HT-29 (cell line): Measurements from ENCODE around the gene TSEN54. TPM values are rescaled to one million over a fixed set of nuclear protein-coding genes. Genes with fewer than 3 reads are reported as not detected.
A peak's percentile ranks its signal among the peaks of the same experiment; 100 is the strongest.

Experiments used
- DNase-seq: peaks from one replicate; pipeline ENCODE4 v3.0.0-alpha.2; 2015; ENCODE audit warnings: low spot score
- total RNA-seq: library from RNA; depleted of rRNA; stranded (reverse); fragments of >200 nt; shearing (Covaris generic); gene quantifications from 2 replicates; pipeline ENCODE4 v1.2.3, GENCODE V29; 2014

The TSEN54 gene
- total RNA-seq, 1 experiment from 2014 or later, result 108 TPM

DNA sequence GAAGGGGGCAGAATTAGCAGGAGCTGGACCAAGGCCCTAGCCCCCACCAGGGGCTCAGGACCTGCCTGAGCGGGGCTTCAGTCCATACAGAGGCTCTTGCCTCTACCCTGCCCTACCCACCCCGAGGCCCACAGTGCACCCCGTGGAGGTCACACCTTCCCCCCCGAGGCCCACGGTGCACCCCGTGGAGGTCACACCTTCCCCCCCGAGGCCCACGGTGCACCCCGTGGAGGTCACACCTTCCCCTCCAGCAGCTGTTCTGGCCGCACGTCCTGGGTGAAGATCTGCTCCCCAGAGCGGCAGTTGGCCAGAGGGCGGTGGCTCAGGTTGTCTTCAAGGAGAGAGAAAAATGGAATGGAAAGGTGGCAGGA, 12.4 kb upstream of the TSEN54 start:
- DNase-seq, result no peak

DNA sequence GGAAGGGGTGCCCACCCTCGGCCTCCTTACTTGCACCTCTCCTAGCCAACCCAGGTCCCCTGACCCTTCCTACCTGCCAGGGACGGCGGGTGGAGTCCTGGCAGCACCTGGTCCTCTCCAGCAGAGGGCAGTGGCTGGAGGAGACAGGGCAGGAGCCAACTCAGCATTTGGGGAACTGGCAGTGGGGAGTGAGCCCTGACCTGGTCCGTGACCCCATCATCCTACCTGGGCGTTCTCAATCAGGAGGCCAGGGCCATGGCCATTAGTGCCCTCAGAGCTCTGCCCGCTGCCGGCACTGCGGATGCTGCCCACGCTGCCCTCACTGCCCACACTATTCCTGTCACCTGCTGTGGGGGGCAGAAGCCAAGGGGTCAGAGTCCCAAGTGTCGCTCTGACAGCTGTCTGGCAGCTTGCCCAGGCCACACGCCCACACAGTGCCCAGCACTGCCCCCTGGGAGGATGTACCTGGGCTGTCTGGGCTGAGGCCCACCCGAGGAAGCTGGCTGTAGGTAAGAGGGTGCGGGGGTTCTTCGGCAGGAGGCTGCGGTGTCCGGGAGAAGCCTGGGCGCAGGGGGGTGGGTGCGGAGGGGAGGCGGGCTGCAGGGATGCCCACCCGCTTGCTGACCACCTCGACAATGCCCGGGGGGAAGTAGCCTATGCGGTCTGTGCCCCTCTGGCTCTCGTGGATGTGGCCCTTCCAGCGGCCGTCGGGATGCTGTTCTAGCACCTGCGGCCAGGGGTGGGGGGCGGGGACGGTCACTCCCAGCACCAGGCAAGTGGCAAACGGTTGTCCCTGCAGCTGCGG, 11.8 kb upstream of the TSEN54 start:
- DNase-seq, result peak; percentile 48

DNA sequence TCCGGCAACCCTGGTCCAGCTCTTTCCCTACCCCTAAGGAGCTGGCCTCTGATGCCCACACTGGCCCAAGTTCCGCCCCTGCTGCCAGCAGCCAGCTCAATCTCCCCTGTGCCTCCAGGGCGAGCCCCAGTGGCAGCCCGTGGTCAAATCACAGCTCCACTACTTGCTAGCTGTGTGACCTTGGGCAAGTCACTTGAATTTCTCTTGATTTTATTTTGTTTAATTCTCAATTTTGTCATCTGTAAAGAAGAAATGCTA, 11.2 kb upstream of the TSEN54 start:
- no peak for DNase-seq

DNA sequence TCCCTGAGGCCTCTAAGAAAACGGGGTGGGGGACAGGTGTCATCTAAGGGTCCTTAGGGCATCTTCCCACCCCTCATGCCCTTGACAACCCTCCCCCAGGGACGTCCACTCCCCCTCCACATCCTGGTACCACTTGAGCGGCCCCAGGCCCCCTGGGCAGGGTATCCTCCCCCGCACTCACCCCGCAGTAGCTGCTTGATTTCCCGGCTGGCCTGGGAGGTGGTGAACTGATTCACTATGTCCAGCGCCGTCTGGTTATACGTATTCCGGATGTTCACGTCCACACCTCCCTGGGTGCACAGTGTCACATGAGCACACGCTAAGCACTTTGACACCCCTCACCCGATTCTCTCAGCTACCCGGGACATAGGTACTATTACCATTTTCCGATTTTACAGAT, 10.7 kb upstream of the TSEN54 start:
- DNase-seq, result no peak

DNA sequence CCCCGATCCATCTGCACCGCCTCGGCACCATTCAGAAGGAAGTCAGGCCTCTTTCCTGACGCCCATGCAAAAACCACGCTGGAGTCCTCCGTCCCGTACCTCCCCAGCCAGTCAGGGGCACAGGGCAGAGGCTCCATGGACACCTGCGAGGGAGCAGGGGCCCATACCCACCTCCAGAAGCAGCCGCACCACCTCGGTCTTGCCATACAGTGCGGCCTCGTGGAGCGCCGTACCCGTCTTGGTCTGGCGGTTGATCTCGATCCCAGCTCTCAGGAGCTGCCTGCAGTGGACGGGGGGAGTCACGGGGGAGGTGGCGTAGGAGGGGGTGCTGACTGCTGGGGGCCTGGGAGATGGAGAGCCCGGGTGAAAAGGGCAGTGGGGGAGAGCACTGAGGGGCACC, 10.2 kb upstream of the TSEN54 start:
- no peak for DNase-seq

DNA sequence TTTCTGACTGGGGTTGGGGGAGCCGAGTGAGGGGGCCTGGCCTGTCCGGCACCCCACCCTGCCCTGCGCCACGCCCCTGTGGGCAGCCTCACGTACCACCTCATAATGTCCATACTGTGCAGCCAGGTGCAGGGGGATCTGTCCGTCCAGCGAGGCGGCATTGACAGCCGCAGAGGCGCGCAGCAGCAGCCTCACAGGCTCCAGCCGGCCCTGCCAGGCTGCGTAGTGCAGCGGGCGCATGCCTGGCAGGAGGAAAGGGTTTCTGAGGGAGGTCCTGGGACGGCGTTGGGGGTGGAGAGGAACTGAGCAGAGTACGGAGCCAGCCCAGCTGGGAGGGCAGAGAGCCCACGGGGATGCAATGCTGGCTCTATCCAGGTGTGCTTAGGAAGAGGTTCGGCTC, 9.4 kb upstream of the TSEN54 start:
- no peak for DNase-seq

DNA sequence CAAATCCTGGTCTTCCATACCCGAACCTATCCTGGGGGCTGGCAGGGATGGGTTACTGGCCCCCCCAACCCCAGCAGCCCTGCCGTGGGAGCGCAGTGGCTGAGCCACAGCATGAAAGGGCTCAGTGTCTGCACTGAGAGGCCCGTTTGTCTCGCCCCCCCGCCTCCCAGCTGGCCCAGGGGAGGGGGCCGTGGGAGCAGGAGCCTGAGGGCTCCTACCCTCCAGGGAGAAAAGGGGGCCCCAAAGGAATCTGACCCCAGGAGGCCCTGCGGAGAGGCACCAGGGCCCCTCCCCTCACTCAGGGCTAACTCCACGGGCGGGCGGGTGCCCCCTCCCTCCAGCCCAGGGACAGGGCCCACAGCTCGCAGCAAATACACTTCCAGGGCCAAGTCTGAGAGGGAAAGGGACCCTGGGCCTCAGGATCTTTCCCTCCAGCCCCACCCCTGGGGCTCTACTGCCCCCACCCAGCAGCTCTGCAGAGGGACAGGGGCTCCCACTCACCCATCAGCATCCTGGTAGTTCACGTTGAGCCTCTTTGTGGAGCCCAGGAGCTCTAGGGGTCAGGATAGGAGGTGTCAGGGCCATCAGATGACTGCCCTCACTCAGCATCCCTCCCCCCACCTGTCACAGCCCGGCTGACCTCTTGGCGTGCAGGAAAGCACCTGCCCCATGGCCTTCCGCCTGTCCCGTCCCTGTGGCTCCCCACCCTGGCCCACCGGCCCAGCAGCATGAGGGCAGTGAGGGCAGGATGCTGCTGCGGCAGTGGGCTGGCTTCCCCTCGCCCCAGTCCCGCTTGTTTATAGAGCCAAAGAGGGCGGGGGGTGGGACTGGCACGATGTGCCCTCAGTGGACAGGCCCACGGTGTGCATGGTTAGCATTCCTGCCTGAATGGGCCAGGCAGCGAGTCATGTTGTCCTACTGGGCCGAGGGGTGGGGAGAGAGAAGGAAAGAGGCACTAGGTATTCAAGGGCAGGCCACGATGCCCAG, 8.3 kb upstream of the TSEN54 start:
- no peak for DNase-seq

DNA sequence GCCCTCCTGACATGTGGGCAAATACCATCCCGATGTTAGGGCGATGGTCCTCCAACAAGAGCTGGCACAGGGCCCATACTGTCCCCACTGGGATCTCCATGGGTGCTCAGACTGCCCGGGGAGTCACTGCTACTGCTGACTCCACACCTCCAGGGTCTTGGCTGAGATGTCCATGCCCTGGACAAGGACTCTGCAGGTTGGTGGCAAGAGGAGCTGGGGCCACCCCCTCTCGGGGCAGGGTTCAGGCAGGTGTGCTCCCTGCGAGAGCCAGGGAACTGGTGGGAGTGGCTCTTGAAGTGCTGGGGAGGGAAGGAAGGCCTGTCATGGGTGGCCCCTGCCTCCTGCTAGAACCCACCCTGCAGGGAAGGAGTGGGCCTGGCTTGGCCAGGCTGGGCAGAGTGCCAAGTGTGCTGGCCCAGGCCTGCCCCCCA, 7.4 kb upstream of the TSEN54 start:
- DNase-seq, result no peak

DNA sequence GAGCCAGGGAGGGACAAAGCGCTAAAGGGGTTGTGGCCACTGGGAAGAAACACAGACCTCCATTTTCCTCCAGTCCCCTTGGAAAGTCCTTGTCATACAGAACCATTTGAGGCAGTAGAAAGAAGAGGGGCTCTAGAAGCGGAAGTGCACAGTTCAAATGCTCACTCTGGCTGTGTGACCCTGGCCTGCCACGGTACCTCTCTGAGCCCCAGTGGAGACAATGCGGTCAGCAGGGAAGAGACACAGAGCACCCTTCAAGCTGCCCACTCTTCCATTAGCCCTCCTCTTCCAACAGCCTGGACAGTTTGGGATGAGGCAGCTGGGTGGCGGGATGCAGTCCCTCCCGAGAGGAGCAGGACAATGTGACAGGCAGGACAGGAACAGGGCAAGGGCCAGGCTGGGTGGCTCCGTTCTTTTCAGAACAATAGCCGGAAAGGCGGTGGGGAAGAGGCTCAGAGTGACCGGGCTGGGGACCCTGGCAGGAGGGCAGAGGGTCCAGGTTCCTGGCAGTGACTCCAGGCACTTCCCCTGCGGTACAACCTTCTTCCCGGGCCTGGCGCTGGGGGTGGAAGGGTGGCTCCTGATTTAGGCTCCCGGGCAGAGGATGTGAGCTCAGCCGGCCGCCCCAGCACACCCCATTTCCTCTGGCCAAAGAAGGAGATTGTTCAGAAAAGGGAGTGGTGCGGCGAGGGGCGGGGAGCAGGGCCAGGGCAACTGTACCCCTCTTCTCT, 6.6 kb upstream of the TSEN54 start:
- DNase-seq, result no peak

DNA sequence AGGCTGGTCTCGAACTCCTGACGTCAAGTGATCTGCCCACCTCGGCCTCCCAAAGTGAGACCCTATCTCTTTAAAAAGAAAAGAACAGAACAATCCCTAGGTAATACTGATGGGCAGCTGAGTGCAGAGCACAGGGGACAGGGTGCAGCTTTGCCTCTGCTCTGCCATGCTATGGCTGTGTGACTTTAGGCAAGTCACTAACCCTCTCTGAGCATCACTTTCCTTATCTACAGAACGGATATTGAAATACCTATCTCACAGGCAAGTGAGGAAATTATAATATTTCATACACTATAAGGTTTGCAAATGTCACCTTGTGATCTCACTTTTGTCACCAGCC, 5.1 kb upstream of the TSEN54 start:
- DNase-seq, result no peak

DNA sequence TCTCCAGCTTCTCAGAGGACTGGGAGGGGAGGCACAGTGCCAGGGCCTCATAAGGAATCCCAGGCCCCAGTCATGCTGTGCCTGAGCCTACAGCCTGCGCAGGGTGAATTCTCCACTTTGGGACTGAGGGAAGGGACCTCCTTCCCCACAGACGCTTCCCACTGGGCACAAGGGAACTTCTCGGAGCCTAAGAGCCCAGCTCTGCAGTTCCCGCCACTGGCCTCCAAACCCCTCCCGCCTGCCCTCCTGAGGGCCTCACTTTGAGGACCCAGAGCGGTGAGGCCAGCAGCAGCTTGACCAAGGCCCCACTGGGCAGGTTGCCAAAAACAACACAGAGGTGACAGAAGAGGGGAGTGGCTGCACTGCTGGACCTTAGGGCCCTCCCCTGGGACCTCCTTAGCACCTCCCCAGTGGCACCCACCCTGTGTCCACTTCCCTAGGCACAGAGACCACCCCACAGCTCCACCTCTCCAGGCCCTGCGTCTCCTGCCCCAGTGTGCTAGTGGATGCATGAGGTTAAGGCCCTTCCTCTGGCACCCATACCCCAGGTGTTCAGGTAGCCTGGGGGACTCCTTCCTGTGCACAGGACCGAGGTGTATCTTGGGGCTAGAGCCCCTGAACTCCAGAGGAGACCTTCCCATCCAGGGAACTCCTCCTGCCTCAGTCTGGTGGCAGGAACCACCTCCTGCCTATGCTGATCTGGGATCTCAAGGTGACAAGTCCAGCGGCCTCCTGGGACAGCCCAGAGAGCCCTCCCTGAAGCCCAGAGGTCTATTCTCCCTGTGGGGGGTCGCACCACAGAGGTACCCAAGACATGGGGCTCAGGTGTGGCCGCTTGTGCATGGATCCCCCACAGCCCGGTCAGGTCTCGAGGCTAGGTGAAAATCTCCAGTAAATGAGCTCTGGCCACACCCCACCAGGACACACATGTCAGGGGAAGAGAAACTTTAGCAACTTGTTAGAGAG, 4.4 kb upstream of the TSEN54 start:
- peak; percentile 50 for DNase-seq

DNA sequence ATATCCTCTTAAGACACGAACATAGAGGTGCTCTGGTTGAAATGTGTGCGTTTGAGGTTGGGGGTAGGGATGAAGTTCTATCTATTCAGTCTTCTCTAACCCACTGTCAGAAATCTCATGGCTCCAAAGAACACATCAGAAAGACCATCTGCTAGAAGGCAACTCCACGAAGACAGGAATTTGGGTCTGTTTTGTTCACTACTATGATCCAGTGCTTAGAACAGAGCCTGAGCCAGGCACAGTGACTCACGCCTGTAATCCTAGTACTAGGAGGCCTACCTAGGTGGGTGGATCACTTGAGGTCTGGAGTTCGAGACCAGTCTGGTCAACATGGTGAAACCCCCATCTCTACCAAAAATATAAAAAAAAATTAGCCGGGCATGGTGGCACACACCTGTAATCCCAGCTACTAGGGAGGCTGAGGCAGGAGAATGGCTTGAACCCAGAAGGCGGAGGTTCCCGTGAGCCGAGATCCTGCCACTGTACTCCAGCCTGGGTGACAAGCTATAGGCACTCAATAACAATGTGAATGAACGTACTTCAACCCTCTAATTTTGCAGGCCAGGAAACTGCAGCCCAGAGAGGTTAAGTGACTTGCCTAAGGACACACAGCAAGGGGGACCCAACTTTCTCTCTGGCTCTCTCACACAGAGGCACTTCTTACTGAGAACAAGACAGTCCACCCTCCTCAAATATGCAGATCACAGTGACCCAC, 3.2 kb upstream of the TSEN54 start:
- DNase-seq, result no peak

DNA sequence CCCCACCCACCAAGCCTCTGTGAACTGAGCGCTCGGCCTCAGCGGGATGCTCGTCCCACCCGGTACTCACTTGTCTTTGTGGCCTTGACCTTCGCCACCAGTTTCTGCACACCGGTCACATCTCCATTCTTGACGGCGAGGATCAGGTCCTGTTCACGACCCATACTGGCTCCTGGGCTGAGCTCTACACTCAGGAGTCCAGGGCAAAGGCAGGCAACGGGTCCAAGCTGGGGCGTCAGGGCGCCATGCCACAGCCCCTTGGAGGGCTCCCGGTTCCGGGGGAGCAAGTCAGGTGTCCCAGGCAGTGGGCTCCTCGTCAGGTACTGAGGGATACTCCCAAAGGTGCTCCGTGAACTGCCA, 2.7 kb upstream of the TSEN54 start:
- no peak for DNase-seq

DNA sequence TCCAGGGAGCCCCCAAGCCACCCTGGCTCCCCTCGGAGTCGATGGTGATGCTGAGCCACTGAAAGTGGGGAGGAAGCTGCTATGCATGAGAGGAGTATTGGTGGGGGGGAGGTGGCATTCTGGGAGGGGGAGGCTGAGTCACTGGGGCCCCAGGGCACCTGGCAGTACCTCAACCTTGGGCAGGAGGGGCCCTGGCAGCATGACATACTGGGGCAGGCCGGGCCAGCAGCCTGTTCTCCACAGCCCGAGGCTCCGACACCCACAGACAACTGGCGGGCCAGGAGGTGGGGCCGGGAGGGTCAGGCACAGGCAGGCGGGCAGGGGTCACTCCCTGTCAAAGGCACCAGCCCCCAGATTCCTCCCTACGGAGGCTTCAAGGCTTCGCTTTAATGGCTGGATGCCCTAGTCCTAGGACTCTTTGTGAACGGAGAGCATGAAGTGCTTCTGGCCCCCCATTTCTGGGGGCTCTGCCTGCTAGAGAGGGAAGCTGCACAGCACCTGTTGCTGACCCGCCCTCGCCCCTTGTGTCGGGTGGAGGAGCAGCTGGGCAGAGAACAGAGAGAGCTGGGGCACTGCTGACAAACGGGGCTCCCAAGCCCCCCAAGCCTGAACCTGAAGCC, 1.9 kb upstream of the TSEN54 start:
- peak; percentile 29 for DNase-seq

DNA sequence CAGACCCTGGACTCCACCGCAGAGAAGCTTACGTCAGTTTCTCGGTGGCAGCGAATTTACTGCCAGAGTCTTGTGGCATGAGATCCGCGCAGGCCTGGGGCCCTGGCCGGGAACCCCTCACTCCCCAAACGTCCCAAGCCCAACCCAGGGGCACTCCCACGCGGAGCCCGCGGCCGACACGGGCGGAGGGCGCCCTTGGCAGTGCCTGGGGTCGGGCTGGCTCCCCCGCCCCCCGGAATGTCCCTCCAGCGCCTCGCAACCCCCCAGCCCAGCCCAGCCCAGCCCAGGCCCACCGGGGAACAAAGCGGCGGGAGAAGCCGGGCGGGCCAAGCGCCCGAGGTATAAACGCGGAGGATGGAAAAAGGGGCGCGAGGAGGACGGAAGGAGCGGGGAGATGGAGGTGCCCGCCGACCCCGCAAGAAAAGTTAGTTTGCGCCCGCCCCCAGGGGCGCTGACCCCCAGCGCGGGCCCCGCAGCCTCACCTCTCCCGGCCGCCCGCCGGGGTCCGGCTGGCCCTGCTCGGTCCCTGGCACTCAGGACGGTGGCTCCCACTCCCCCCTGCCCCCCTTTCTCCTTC, 1.3 kb upstream of the TSEN54 start:
- no peak for DNase-seq

DNA sequence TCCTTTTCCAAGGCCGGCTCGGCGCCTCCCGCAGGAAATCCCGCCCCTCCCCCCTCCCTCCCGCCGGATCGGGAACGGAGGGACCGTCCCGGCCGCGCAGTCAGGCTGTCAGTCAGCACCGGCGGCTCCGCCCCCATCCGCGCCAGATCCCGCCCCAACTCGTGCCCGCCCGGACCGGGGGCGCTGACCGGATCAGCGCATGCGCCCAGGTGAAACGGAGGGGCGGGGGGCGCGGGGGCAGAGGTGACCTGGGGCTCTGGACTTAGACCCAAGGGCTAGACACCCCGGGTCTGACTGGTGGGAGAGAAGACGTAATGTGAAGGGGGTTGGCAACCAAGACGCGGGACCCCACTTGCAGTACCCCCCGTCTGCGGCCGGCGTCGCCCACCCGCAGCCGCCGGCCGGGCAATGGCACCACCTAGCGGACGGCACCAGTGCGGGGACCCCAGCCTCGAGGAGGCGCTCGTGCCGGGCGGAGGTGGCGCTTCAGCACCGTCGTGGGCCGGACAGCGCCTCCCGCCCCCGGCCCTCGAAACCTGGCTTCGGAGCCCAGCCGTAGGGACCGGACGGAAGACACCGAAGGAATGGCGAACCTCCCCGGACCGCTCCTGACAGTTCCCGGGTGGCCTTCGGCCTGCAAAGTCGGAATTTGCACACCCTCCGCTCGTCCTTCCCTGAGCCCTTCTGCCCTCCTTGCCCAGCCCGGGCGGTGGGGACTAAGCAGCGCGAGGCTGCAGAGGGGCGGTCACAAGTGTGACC, 653 bp upstream of the TSEN54 start, which contains the start of gene CASKIN2:
Gene CASKIN2 (minus strand): TSS at position 42 of the 759 bp plus-strand sequence. CDS start 1,733 bp downstream, outside the sequence.
- DNase-seq, result peak; percentile 95

DNA sequence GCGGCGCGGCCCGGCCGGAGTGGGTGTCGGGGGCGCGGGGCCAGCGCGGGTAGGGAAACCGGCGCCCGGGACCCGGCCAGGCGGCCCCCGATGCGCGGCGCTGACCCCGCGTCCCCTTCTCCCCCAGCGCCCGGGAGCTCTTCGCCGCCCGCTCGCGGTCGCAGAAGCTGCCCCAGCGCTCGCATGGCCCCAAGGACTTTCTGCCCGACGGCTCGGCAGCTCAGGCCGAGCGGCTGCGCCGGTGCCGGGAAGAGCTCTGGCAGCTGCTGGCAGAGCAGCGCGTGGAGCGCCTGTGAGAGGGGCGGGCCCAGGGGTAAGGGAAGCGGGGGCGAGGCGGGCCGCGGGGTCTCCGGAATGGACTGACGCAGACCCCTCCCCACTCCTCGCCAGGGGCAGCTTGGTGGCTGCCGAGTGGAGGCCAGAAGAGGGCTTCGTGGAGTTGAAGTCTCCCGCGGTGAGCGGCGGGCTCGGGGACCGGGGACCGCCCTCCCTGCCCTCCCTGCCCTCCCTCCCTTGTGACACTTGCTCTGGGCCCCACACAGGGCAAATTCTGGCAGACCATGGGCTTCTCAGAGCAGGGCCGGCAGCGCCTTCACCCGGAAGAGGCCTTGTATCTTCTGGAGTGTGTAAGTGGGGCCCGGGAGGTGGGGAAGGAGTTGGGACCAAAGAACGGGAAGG, 430 bp downstream of the TSEN54 start:
- DNase-seq, result peak; percentile 32

DNA sequence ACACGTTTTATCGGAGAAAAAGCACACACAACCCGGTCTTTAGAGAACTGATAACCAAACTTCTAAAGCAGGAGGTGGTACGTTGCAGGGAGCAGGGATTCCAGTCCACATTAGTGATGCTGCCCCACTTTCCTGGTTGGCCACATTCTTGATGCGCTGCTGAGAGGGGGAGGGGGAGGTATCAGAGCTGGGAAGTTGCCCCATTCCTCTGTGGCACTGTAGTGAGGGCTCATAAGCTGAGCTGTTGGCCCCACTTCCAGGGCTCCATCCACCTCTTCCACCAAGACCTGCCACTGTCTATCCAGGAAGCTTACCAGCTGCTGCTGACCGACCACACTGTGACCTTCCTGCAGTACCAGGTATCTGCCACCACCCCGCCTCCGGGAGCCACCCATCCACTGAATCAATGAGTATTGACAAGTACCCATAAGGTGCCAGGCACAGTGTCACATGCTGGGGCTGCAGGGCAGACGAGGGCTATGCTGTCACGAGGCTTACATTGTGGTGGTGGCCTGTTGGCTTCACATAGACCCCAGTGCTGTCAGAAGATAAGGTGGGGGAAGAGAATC, 1.1 kb downstream of the TSEN54 start:
- DNase-seq, result peak; percentile 71
